Measurements from ENCODE around the gene SLC22A17. TPM values are rescaled to one million over a fixed set of nuclear protein-coding genes. Genes with fewer than 3 reads are reported as not detected.

Gene SLC22A17
- polyA plus RNA-seq, 1 experiment: 14.0 TPM

GRCh38 chr14:23359167-23359626 lies 6.5 kb upstream of the SLC22A17 start:
- TF ChIP-seq, protein P1, sequence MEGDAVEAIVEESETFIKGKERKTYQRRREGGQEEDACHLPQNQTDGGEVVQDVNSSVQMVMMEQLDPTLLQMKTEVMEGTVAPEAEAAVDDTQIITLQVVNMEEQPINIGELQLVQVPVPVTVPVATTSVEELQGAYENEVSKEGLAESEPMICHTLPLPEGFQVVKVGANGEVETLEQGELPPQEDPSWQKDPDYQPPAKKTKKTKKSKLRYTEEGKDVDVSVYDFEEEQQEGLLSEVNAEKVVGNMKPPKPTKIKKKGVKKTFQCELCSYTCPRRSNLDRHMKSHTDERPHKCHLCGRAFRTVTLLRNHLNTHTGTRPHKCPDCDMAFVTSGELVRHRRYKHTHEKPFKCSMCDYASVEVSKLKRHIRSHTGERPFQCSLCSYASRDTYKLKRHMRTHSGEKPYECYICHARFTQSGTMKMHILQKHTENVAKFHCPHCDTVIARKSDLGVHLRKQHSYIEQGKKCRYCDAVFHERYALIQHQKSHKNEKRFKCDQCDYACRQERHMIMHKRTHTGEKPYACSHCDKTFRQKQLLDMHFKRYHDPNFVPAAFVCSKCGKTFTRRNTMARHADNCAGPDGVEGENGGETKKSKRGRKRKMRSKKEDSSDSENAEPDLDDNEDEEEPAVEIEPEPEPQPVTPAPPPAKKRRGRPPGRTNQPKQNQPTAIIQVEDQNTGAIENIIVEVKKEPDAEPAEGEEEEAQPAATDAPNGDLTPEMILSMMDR (IDR thresholded peaks at IDR 0.05; ENCODE audit: insufficient read depth, low read depth, low read length): no peak
- CTCF ChIA-PET: interaction anchor here (1.4 kb wide), 1 partner anchor 25 kb away, joined by 4 read pairs; no protein-coding TSS in a partner anchor
- Histone ChIP-seq H3K27me3 (ENCODE audit: control insufficient read depth, insufficient read depth, low read length) (peaks cover 6% of the 10 kb centered on the region), H3K36me3 (ENCODE audit: control insufficient read depth, insufficient read depth, low read length) (peaks cover 3% of the 10 kb centered on the region), H3K4me3 (ENCODE audit: low read depth, low read length) (no peak overlapping the region)
- no peak for DNase-seq (ENCODE audit: low read depth)
- POLR2A ChIA-PET: no interaction called here

DNA sequence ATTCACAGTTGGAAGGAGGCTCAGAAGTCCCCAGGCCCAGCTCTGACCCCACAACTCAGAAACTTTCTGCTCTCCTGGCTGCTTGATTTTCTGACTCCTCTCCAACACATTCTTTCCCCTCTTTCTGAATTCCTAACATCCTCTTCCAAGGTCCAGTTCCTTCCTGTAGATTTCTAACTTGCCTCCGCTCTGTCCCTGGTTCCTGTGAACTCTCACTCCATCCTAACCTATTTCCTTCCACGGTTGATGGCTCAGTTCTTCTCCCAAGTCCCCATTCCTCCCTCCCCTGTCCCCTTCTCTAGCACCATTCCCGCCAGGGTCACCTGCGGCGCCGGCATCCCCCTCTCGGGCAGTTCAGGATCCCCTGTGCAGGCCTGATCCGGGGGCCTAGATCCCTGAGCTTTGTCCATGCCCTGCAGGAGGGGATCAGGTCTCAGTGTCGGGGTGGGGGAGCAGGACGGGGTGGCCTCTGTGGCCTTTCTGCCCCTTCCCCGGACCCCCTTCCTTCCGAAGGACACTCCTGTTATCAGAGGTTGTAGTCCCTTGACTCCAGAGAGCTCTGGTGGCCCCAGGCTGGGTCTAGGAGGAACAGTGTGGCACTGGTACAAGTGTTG lies 6.0 kb upstream of the SLC22A17 start:
- ChIA-PET POLR2A (no interaction called here), CTCF (interaction anchor here (1.2 kb wide), 1 partner anchor 22 kb away, joined by 6 read pairs; no protein-coding TSS in a partner anchor)
- TF ChIP-seq, protein P1 (IDR thresholded peaks at IDR 0.05; ENCODE audit: insufficient read depth, low read depth, low read length): no peak
- no peak for DNase-seq (ENCODE audit: low read depth)
- Histone ChIP-seq H3K27me3 (ENCODE audit: control insufficient read depth, insufficient read depth, low read length) (peaks cover 3% of the 10 kb centered on the region; the same call in 1 of the 2 replicates), H3K4me3 (ENCODE audit: low read depth, low read length) (no peak overlapping the region), H3K36me3 (ENCODE audit: control insufficient read depth, insufficient read depth, low read length) (peaks cover 3% of the 10 kb centered on the region)

GRCh38 chr14:23358042-23358441 lies 5.4 kb upstream of the SLC22A17 start:
- Histone ChIP-seq H3K4me3 (ENCODE audit: low read depth, low read length) (no peak overlapping the region), H3K27me3 (ENCODE audit: control insufficient read depth, insufficient read depth, low read length) (peaks cover 3% of the 10 kb centered on the region; the same call in 1 of the 2 replicates), H3K36me3 (ENCODE audit: control insufficient read depth, insufficient read depth, low read length) (peaks cover 3% of the 10 kb centered on the region)
- no peak for DNase-seq (ENCODE audit: low read depth)
- TF ChIP-seq, protein P1 (IDR thresholded peaks at IDR 0.05; ENCODE audit: insufficient read depth, low read depth, low read length): no peak
- ChIA-PET CTCF (interaction anchor here (1.2 kb wide), 1 partner anchor 22 kb away, joined by 6 read pairs; no protein-coding TSS in a partner anchor), POLR2A (no interaction called here)

DNA sequence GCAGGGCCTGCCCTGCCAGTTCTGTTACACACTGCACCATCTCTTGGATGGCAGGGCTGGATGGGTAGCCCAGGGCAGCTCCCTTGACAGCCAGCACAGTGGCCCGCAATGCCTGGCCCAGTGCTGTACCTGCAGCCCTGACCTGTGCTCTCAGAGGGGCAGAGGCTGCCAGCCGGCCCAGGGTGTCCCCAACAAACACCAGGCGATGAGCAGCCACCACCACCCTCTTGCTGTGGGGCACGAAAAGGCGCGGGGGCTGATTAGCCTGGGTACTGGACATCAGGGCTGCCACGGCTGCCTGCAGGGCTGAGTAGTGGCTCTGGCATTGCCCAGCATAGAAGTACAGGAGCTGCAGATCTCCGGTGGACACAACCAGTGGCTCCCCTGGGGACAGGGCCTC lies 4.6 kb upstream of the SLC22A17 start:
- CTCF ChIA-PET: no interaction called here
- Histone ChIP-seq H3K36me3 (ENCODE audit: control insufficient read depth, insufficient read depth, low read length) (peaks cover 3% of the 10 kb centered on the region), H3K4me3 (ENCODE audit: low read depth, low read length) (no peak overlapping the region), H3K27me3 (ENCODE audit: control insufficient read depth, insufficient read depth, low read length) (peaks cover 3% of the 10 kb centered on the region; the same call in 1 of the 2 replicates)
- TF ChIP-seq, protein P1 (IDR thresholded peaks at IDR 0.05; ENCODE audit: insufficient read depth, low read depth, low read length): no peak
- no peak for DNase-seq (ENCODE audit: low read depth)
- POLR2A ChIA-PET: no interaction called here

- Histone ChIP-seq H3K27me3 (ENCODE audit: control insufficient read depth, insufficient read depth, low read length) (peaks cover 1% of the 10 kb centered on the region; the same call in 1 of the 2 replicates), H3K4me3 (ENCODE audit: low read depth, low read length) (no peak overlapping the region), H3K36me3 (ENCODE audit: control insufficient read depth, insufficient read depth, low read length) (peaks cover 3% of the 10 kb centered on the region)
- ChIA-PET CTCF (no interaction called here), POLR2A (no interaction called here)
- no peak for DNase-seq (ENCODE audit: low read depth)
- TF ChIP-seq, protein P1 (IDR thresholded peaks at IDR 0.05; ENCODE audit: insufficient read depth, low read depth, low read length): no peak
These were observed 4.0 kb upstream of the SLC22A17 start for GRCh38 chr14:23356662-23357061.

Data from BJ (cell line).